WTC11 (cell line): ENCODE data around the gene ACSF3.

Source experiments
- CREB1 ChIP-seq: sonication (generic); formaldehyde crosslinking; IDR thresholded peaks from 2 replicates; pipeline ENCODE4 v1.8.0; 2023; ENCODE audit warnings: mild to moderate bottlenecking, missing genetic modification reagents
- ELF4 ChIP-seq: sonication (generic); formaldehyde crosslinking; IDR thresholded peaks from 2 replicates; pipeline ENCODE4 v1.8.1; 2022; ENCODE audit warnings: low read depth, mild to moderate bottlenecking, moderate library complexity, missing genetic modification reagents
- FOXJ3 ChIP-seq: sonication (generic); formaldehyde crosslinking; IDR thresholded peaks from 2 replicates; pipeline ENCODE4 v1.9.0; 2021; ENCODE audit warnings: missing genetic modification reagents, mild to moderate bottlenecking, borderline replicate concordance
- GABPB1 ChIP-seq: sonication (generic); formaldehyde crosslinking; IDR thresholded peaks from 2 replicates; pipeline ENCODE4 v1.8.1; 2023; ENCODE audit warnings: mild to moderate bottlenecking, missing genetic modification reagents
- MXD4 ChIP-seq: fragments of 250-450 bp; sonication (Bioruptor Pico); IDR thresholded peaks from 2 replicates; pipeline ENCODE4 v1.8.0; 2021; ENCODE audit warnings: mild to moderate bottlenecking, moderate library complexity, borderline replicate concordance
- TCF7 ChIP-seq: sonication (generic); formaldehyde crosslinking; IDR thresholded peaks from 2 replicates; pipeline ENCODE4 v1.8.0; 2022; ENCODE audit warnings: mild to moderate bottlenecking, low read depth, missing genetic modification reagents, moderate library complexity
- TF ChIP-seq, protein P1 (sequence below): fragments of 200-600 bp; IDR thresholded peaks from 2 replicates; pipeline ENCODE4 v1.8.0; 2022; ENCODE audit warnings: antibody characterized with exemption
- TF ChIP-seq, protein P2 (sequence below): sonication (generic); formaldehyde crosslinking; IDR thresholded peaks from 2 replicates; pipeline ENCODE4 v1.8.1; 2022; ENCODE audit warnings: mild to moderate bottlenecking, moderate library complexity, missing genetic modification reagents
- TF ChIP-seq, protein P3 (sequence below): sonication (generic); formaldehyde crosslinking; IDR thresholded peaks from 2 replicates; pipeline ENCODE4 v1.8.1; 2023; ENCODE audit warnings: mild to moderate bottlenecking, missing genetic modification reagents, moderate library complexity
- TF ChIP-seq, protein P4 (sequence below): sonication (generic); formaldehyde crosslinking; IDR thresholded peaks from 2 replicates; pipeline ENCODE4 v1.8.0; 2022; ENCODE audit warnings: mild to moderate bottlenecking, missing genetic modification reagents
- TF ChIP-seq, protein P5 (sequence below): sonication (generic); formaldehyde crosslinking; IDR thresholded peaks from 2 replicates; pipeline ENCODE4 v1.8.1; 2022; ENCODE audit warnings: missing genetic modification reagents, borderline replicate concordance
- TF ChIP-seq, protein P6 (sequence below): sonication (generic); formaldehyde crosslinking; IDR thresholded peaks from 2 replicates; pipeline ENCODE4 v1.8.0; 2023; ENCODE audit warnings: missing genetic modification reagents
- TF ChIP-seq, protein P7 (sequence below): sonication (generic); formaldehyde crosslinking; IDR thresholded peaks from 2 replicates; pipeline ENCODE4 v1.8.0; 2023; ENCODE audit warnings: missing genetic modification reagents, mild to moderate bottlenecking, borderline replicate concordance
- TF ChIP-seq, protein P8 (sequence below): sonication (generic); formaldehyde crosslinking; IDR thresholded peaks from 2 replicates; pipeline ENCODE4 v1.8.0; 2023; ENCODE audit warnings: mild to moderate bottlenecking, missing genetic modification reagents

DNA sequence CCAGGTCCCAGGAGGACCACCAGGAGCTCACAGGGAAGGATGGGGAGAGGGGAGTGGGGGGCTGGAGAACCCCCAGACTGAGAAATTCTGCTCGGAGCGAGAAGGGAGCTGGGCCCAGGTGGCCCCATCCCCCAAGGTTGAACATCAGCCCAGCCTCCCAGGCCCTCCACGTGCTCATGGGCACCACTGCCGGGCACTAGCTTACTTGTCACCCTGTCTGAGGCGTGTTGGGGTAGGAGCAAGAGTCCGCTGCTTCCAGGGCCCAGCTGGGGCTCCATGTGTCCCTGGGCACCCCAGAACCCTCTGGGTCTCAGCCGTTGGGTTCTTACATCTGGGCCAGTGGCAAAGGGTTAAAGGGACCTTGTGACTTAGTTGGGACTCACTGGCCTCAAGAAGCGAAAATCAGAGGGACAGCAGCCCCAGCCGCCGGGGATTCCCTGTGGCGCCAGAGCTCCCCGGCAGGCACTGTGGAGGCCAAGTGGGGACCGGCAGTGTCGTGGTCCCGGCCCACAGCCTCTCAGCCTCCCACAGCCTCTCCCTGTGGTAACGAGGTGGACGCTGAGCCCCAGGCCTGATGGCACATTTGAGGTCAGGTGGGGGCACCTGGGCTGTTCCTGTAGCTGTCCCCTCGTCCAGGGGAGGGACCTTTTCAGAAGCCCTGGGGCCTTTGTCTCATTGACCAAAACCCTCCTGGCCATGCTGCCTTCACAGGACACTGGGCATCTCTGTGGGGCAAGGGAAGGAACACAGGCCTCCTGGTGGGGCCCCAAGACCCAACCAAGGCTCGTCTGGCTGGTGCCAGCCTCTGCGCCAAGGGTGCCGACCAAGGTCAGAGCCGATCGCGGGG lies 44.2 kb downstream of the ACSF3 start:
- TF ChIP-seq, protein P1, sequence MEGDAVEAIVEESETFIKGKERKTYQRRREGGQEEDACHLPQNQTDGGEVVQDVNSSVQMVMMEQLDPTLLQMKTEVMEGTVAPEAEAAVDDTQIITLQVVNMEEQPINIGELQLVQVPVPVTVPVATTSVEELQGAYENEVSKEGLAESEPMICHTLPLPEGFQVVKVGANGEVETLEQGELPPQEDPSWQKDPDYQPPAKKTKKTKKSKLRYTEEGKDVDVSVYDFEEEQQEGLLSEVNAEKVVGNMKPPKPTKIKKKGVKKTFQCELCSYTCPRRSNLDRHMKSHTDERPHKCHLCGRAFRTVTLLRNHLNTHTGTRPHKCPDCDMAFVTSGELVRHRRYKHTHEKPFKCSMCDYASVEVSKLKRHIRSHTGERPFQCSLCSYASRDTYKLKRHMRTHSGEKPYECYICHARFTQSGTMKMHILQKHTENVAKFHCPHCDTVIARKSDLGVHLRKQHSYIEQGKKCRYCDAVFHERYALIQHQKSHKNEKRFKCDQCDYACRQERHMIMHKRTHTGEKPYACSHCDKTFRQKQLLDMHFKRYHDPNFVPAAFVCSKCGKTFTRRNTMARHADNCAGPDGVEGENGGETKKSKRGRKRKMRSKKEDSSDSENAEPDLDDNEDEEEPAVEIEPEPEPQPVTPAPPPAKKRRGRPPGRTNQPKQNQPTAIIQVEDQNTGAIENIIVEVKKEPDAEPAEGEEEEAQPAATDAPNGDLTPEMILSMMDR = no peak
- TF ChIP-seq CREB1 (CRISPR knock-in tag) (no peak), FOXJ3 (no peak), GABPB1 (CRISPR knock-in tag) (no peak), TCF7 (no peak), MXD4 (CRISPR knock-in tag) (no peak), ELF4 (CRISPR knock-in tag) (no peak)
- TF ChIP-seq, protein P2, sequence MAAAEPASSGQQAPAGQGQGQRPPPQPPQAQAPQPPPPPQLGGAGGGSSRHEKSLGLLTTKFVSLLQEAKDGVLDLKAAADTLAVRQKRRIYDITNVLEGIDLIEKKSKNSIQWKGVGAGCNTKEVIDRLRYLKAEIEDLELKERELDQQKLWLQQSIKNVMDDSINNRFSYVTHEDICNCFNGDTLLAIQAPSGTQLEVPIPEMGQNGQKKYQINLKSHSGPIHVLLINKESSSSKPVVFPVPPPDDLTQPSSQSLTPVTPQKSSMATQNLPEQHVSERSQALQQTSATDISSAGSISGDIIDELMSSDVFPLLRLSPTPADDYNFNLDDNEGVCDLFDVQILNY = no peak
- TF ChIP-seq, protein P3, sequence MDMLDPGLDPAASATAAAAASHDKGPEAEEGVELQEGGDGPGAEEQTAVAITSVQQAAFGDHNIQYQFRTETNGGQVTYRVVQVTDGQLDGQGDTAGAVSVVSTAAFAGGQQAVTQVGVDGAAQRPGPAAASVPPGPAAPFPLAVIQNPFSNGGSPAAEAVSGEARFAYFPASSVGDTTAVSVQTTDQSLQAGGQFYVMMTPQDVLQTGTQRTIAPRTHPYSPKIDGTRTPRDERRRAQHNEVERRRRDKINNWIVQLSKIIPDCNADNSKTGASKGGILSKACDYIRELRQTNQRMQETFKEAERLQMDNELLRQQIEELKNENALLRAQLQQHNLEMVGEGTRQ (CRISPR knock-in tag) = no peak
- TF ChIP-seq, protein P4, sequence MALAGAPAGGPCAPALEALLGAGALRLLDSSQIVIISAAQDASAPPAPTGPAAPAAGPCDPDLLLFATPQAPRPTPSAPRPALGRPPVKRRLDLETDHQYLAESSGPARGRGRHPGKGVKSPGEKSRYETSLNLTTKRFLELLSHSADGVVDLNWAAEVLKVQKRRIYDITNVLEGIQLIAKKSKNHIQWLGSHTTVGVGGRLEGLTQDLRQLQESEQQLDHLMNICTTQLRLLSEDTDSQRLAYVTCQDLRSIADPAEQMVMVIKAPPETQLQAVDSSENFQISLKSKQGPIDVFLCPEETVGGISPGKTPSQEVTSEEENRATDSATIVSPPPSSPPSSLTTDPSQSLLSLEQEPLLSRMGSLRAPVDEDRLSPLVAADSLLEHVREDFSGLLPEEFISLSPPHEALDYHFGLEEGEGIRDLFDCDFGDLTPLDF (CRISPR knock-in tag) = no peak
- TF ChIP-seq, protein P5, sequence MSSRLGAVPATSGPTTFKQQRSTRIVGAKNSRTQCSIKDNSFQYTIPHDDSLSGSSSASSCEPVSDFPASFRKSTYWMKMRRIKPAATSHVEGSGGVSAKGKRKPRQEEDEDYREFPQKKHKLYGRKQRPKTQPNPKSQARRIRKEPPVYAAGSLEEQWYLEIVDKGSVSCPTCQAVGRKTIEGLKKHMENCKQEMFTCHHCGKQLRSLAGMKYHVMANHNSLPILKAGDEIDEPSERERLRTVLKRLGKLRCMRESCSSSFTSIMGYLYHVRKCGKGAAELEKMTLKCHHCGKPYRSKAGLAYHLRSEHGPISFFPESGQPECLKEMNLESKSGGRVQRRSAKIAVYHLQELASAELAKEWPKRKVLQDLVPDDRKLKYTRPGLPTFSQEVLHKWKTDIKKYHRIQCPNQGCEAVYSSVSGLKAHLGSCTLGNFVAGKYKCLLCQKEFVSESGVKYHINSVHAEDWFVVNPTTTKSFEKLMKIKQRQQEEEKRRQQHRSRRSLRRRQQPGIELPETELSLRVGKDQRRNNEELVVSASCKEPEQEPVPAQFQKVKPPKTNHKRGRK = no peak
- TF ChIP-seq, protein P6, sequence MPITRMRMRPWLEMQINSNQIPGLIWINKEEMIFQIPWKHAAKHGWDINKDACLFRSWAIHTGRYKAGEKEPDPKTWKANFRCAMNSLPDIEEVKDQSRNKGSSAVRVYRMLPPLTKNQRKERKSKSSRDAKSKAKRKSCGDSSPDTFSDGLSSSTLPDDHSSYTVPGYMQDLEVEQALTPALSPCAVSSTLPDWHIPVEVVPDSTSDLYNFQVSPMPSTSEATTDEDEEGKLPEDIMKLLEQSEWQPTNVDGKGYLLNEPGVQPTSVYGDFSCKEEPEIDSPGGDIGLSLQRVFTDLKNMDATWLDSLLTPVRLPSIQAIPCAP (CRISPR knock-in tag) = no peak
- TF ChIP-seq, protein P7, sequence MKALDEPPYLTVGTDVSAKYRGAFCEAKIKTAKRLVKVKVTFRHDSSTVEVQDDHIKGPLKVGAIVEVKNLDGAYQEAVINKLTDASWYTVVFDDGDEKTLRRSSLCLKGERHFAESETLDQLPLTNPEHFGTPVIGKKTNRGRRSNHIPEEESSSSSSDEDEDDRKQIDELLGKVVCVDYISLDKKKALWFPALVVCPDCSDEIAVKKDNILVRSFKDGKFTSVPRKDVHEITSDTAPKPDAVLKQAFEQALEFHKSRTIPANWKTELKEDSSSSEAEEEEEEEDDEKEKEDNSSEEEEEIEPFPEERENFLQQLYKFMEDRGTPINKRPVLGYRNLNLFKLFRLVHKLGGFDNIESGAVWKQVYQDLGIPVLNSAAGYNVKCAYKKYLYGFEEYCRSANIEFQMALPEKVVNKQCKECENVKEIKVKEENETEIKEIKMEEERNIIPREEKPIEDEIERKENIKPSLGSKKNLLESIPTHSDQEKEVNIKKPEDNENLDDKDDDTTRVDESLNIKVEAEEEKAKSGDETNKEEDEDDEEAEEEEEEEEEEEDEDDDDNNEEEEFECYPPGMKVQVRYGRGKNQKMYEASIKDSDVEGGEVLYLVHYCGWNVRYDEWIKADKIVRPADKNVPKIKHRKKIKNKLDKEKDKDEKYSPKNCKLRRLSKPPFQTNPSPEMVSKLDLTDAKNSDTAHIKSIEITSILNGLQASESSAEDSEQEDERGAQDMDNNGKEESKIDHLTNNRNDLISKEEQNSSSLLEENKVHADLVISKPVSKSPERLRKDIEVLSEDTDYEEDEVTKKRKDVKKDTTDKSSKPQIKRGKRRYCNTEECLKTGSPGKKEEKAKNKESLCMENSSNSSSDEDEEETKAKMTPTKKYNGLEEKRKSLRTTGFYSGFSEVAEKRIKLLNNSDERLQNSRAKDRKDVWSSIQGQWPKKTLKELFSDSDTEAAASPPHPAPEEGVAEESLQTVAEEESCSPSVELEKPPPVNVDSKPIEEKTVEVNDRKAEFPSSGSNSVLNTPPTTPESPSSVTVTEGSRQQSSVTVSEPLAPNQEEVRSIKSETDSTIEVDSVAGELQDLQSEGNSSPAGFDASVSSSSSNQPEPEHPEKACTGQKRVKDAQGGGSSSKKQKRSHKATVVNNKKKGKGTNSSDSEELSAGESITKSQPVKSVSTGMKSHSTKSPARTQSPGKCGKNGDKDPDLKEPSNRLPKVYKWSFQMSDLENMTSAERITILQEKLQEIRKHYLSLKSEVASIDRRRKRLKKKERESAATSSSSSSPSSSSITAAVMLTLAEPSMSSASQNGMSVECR (CRISPR knock-in tag) = no peak
- TF ChIP-seq, protein P8, sequence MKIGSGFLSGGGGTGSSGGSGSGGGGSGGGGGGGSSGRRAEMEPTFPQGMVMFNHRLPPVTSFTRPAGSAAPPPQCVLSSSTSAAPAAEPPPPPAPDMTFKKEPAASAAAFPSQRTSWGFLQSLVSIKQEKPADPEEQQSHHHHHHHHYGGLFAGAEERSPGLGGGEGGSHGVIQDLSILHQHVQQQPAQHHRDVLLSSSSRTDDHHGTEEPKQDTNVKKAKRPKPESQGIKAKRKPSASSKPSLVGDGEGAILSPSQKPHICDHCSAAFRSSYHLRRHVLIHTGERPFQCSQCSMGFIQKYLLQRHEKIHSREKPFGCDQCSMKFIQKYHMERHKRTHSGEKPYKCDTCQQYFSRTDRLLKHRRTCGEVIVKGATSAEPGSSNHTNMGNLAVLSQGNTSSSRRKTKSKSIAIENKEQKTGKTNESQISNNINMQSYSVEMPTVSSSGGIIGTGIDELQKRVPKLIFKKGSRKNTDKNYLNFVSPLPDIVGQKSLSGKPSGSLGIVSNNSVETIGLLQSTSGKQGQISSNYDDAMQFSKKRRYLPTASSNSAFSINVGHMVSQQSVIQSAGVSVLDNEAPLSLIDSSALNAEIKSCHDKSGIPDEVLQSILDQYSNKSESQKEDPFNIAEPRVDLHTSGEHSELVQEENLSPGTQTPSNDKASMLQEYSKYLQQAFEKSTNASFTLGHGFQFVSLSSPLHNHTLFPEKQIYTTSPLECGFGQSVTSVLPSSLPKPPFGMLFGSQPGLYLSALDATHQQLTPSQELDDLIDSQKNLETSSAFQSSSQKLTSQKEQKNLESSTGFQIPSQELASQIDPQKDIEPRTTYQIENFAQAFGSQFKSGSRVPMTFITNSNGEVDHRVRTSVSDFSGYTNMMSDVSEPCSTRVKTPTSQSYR (CRISPR knock-in tag) = no peak
